ENCODE results near the gene SCAANT1. TPM values are rescaled to one million over a fixed set of nuclear protein-coding genes. Genes with fewer than 3 reads are reported as not detected.
A peak's percentile ranks its signal among the peaks of the same experiment; 100 is the strongest.

Gene SCAANT1
- total RNA-seq, 1 donor from 2014 or later = not detected

DNA sequence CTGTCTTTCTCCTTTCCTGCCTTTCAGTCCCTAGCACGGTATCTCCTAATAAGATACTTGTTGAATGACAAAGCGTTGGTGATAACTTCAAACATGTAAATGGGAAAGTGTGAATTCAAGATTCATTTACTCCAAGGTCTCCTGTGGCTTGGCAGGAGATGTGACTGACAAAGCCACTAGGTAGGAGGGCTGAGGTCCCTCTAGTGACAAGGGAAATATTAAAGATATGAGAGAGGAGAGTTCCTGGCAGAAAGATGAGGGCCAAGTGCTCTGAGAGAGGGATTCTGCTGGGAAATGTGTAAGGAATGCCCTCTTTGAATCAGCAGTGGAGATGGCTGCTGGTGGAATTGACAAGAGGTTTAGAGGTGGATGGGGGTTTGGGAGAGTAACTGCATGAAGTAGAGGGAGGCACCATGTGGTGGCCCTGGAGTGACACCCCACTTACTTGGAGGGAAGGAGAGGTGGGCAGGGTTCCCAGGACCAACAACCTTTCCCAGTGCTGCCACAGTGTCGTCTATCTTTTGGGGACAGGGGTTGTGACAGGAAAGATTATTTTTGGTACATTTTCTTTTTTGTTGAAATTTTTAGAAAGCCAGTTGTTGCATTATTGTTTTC, 43.0 kb upstream of the SCAANT1 start:
- TF ChIP-seq, protein P1, sequence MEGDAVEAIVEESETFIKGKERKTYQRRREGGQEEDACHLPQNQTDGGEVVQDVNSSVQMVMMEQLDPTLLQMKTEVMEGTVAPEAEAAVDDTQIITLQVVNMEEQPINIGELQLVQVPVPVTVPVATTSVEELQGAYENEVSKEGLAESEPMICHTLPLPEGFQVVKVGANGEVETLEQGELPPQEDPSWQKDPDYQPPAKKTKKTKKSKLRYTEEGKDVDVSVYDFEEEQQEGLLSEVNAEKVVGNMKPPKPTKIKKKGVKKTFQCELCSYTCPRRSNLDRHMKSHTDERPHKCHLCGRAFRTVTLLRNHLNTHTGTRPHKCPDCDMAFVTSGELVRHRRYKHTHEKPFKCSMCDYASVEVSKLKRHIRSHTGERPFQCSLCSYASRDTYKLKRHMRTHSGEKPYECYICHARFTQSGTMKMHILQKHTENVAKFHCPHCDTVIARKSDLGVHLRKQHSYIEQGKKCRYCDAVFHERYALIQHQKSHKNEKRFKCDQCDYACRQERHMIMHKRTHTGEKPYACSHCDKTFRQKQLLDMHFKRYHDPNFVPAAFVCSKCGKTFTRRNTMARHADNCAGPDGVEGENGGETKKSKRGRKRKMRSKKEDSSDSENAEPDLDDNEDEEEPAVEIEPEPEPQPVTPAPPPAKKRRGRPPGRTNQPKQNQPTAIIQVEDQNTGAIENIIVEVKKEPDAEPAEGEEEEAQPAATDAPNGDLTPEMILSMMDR (conservative IDR thresholded peaks at IDR 0.05) = no peak
- no peaks in the 10 kb centered on the region for H3K9me3 Mint-ChIP-seq
- H3K27me3 Mint-ChIP-seq (ENCODE audit: low read depth) = no peaks in the 10 kb centered on the region
- H3K4me3 Mint-ChIP-seq = no peak overlapping the region
- H3K27ac Mint-ChIP-seq (ENCODE audit: unreplicated experiment) = peak overlapping the region; percentile 48
- peaks cover 8% of the 10 kb centered on the region for H3K36me3 Mint-ChIP-seq (ENCODE audit: low read depth)
- DNase-seq (ENCODE audit: low read depth, low spot score) = no peak
- peaks cover 18% of the 10 kb centered on the region for H3K4me1 Mint-ChIP-seq

DNA sequence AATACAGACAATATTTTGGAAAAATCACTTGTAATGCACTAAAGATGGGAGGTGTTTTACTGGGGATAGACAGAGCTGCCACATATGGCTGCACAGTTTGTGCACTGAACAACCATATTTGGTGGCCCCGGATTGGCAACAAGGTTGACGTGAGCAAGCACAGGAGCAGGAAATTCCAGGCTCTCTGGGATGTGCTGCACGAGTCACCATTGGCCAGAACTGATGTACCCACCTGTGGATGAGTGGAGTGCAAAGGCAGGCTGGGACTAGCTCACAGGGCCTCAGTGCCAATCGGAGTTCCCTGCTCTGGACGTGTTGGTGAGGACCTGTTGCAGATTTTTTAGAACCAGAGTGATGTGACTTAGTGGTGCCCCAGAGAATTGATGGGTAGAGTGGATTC, 42.0 kb upstream of the SCAANT1 start:
- DNase-seq (ENCODE audit: low read depth, low spot score) = no peak
- Mint-ChIP-seq H3K27ac (ENCODE audit: unreplicated experiment) (no peak overlapping the region), H3K36me3 (ENCODE audit: low read depth) (peaks cover 8% of the 10 kb centered on the region), H3K9me3 (no peaks in the 10 kb centered on the region), H3K4me3 (no peak overlapping the region), H3K27me3 (ENCODE audit: low read depth) (no peaks in the 10 kb centered on the region), H3K4me1 (peaks cover 17% of the 10 kb centered on the region)
- TF ChIP-seq, protein P1 (conservative IDR thresholded peaks at IDR 0.05) = no peak

DNA sequence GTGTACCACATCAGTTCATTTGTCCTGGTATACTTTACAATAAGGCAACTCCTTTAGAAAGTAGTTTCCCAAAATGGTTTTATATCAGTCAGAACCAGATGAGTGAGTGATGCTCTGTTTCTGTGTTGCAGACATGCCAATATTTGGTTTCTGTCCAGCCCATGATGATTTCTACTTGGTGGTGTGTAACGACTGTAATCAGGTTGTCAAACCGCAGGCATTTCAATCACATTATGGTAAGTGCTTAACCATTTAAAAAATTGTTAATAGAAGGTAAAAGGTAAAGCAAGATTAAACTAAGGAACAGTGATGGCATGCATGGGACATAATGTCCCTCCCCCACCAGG, 40.0 kb upstream of the SCAANT1 start:
- peaks cover 8% of the 10 kb centered on the region for H3K36me3 Mint-ChIP-seq (ENCODE audit: low read depth)
- no peaks in the 10 kb centered on the region for H3K27me3 Mint-ChIP-seq (ENCODE audit: low read depth)
- no peak overlapping the region for H3K4me3 Mint-ChIP-seq
- TF ChIP-seq, protein P1 (conservative IDR thresholded peaks at IDR 0.05) = no peak
- peaks cover 28% of the 10 kb centered on the region for H3K4me1 Mint-ChIP-seq
- H3K27ac Mint-ChIP-seq (ENCODE audit: unreplicated experiment) = no peak overlapping the region
- DNase-seq (ENCODE audit: low read depth, low spot score) = no peak
- no peaks in the 10 kb centered on the region for H3K9me3 Mint-ChIP-seq

DNA sequence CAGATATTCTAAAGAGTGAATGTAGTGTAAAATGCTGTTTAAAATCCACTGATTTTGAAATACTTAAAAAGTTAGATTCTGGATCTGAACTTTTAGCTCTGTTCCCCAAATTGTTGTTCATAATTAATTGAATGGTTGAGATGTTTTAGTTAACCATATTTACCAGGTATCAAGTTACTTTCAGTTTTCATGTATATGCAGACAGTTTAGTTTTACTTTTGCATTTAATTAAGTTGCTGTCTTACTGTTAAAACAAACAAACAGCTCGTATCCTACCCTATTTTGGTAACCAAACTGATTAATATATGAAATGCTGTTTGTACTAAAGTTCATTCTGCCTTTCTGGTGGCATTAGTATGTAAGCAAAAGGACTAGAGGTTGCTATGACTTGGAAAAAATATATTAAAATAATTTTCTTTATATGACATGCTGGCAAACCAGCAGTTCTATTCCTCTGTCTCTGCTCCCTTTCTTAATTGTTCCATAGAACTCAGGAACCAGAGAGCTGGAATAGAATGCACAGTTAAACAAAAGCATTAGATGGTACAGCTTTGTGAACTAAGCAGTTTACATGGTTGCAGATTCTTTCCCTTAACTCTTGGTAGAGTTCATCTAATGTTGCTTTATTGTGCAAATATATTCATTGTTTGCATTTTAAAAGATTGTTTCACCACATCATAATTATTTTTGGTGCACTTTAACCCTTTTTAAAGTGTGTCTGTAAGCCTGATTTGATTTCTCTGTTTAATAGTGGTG, 39.5 kb upstream of the SCAANT1 start:
- Mint-ChIP-seq H3K27ac (ENCODE audit: unreplicated experiment) (no peak overlapping the region), H3K4me3 (no peak overlapping the region)

DNA sequence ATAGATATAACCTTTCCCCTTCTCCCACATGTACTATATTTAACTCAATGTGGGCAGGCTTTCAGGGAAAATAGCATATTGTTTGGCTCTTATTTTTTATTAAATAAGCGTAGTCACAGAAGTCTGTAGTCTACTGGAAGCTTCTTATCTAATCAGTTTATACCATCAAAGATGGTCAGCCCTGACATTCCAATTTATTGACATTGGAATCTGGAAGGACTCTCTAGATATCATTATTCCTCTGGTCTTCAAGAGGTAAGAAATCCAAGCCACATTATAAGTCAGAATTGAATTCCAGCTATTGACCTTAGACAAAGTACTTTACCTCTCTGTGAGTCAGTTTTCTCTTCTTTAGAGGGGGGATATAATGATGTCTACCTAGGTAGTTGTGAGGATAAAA, 38.5 kb upstream of the SCAANT1 start:
- TF ChIP-seq, protein P1 (conservative IDR thresholded peaks at IDR 0.05) = no peak
- H3K4me3 Mint-ChIP-seq = no peak overlapping the region

More for the DNA sequence above, 39.5 kb upstream of the SCAANT1 start:
- Mint-ChIP-seq H3K36me3 (ENCODE audit: low read depth) (peaks cover 8% of the 10 kb centered on the region), H3K27me3 (ENCODE audit: low read depth) (no peaks in the 10 kb centered on the region), H3K4me1 (peaks cover 28% of the 10 kb centered on the region), H3K9me3 (no peaks in the 10 kb centered on the region)
- TF ChIP-seq, protein P1 (conservative IDR thresholded peaks at IDR 0.05) = no peak
- DNase-seq (ENCODE audit: low read depth, low spot score) = no peak

More for the DNA sequence above, 38.5 kb upstream of the SCAANT1 start:
- Mint-ChIP-seq H3K4me1 (peaks cover 28% of the 10 kb centered on the region), H3K27me3 (ENCODE audit: low read depth) (no peaks in the 10 kb centered on the region), H3K36me3 (ENCODE audit: low read depth) (peaks cover 8% of the 10 kb centered on the region), H3K27ac (ENCODE audit: unreplicated experiment) (no peak overlapping the region), H3K9me3 (no peaks in the 10 kb centered on the region)
- DNase-seq (ENCODE audit: low read depth, low spot score) = no peak
